Effector memory CD4-positive, alpha-beta T cell (primary cell): ENCODE data around the gene RARB.

Experiments used
- DNase-seq, 3 donors: peaks; one replicate each; pipeline ENCODE4 v3.0.0-alpha.2; 2020
- H3K27ac ChIP-seq: 2 replicates; pipeline ENCODE4 v1.7.0; 2013; ENCODE audit warnings: mild to moderate bottlenecking, low read length, moderate library complexity; ENCODE audit not compliant: insufficient read depth, poor library complexity, severe bottlenecking
- H3K27me3 ChIP-seq: replicated peaks from 2 replicates; pipeline ENCODE4 v1.7.0; 2013; ENCODE audit warnings: mild to moderate bottlenecking, low read length; ENCODE audit not compliant: insufficient read depth, control insufficient read depth, poor library complexity, severe bottlenecking
- H3K36me3 ChIP-seq: 2 replicates; pipeline ENCODE4 v1.7.0; 2013; ENCODE audit warnings: mild to moderate bottlenecking, low read length, moderate library complexity; ENCODE audit not compliant: control insufficient read depth, insufficient read depth
- H3K4me1 ChIP-seq: 2 replicates; pipeline ENCODE4 v1.7.0; 2013; ENCODE audit warnings: low read length, mild to moderate bottlenecking; ENCODE audit not compliant: control insufficient read depth, insufficient read depth, poor library complexity, severe bottlenecking
- H3K4me3 ChIP-seq: 2 replicates; pipeline ENCODE4 v1.7.0; 2013; ENCODE audit warnings: low read length, low read depth, mild to moderate bottlenecking; ENCODE audit not compliant: insufficient read depth, poor library complexity, severe bottlenecking
- H3K9me3 ChIP-seq: 2 replicates; pipeline ENCODE4 v1.7.0; 2013; ENCODE audit warnings: mild to moderate bottlenecking, low read length, moderate library complexity; ENCODE audit not compliant: control insufficient read depth

Gene RARB

GRCh38 chr3:25631989-25632388 is 203.9 kb downstream of the RARB start:
- H3K4me3 ChIP-seq = no peak overlapping the region
- DNase-seq = no peak
- no peaks in the 10 kb centered on the region for H3K4me1 ChIP-seq
- no peaks in the 10 kb centered on the region for H3K9me3 ChIP-seq
- no peak overlapping the region for H3K27ac ChIP-seq
- peaks cover 58% of the 10 kb centered on the region for H3K36me3 ChIP-seq
- H3K27me3 ChIP-seq = no peaks in the 10 kb centered on the region

GRCh38 chr3:25633919-25634318 is 205.9 kb downstream of the RARB start:
- no peaks in the 10 kb centered on the region for H3K27me3 ChIP-seq
- no peaks in the 10 kb centered on the region for H3K9me3 ChIP-seq
- no peak overlapping the region for H3K4me3 ChIP-seq
- DNase-seq = no peak
- peaks cover 49% of the 10 kb centered on the region for H3K36me3 ChIP-seq
- H3K4me1 ChIP-seq = no peaks in the 10 kb centered on the region
- no peak overlapping the region for H3K27ac ChIP-seq

- peaks cover 44% of the 10 kb centered on the region for H3K36me3 ChIP-seq
- H3K9me3 ChIP-seq = no peaks in the 10 kb centered on the region
- no peaks in the 10 kb centered on the region for H3K4me1 ChIP-seq
- no peaks in the 10 kb centered on the region for H3K27me3 ChIP-seq
- no peak overlapping the region for H3K27ac ChIP-seq
- no peak for DNase-seq
- no peak overlapping the region for H3K4me3 ChIP-seq
These were observed 207.0 kb downstream of the RARB start for GRCh38 chr3:25635038-25635437.
